A549 (cell line): ENCODE measurements around the gene REP15.

Experiments
- CTCF ChIP-seq: fragments of >200 bp; sonication (Bioruptor Twin); formaldehyde crosslinking; IDR thresholded peaks from 3 replicates; pipeline ENCODE4 v1.5.1; 2016
- EP300 ChIP-seq, 2 experiments: fragments of >200 bp; sonication (Bioruptor Twin); formaldehyde crosslinking; IDR thresholded peaks; 2 replicates in 1 of 2; 3 replicates in 1 of 2; pipeline ENCODE4 v1.6.1; 2016 to 2017
- KDM1A ChIP-seq: fragments of 200-600 bp; sonication (generic); IDR thresholded peaks from 2 replicates; pipeline ENCODE4 v1.6.1; 2016; ENCODE audit warnings: low read depth, mild to moderate bottlenecking
- MAFK ChIP-seq: fragments of 450-650 bp; IDR thresholded peaks from 2 replicates; pipeline ENCODE4 v1.6.1; 2014; ENCODE audit not compliant: partially characterized antibody
- REST ChIP-seq: fragments of 200-600 bp; sonication (generic); IDR thresholded peaks from 2 replicates; pipeline ENCODE4 v1.6.1; 2016; ENCODE audit warnings: antibody characterized with exemption, mild to moderate bottlenecking, moderate library complexity

GRCh38 chr12:27732281-27732680 lies 36.0 kb downstream of the REP15 start:
- TF ChIP-seq MAFK (no peak), KDM1A (no peak), EP300 (IDR thresholded peaks at IDR 0.05) (no peak), REST (no peak), CTCF (no peak)
